Mucosa of stomach (tissue), 1 donor: Measurements from ENCODE around the gene LCOR.
A peak's percentile ranks its signal among the peaks of the same experiment; 100 is the strongest.
"Not testable (repeated sequence)": the region's sequence is repeated elsewhere in the genome, so short reads cannot be mapped to it uniquely, and the experiment has no call there.

Experiments used
- H3K27me3 ChIP-seq: one replicate; pipeline ENCODE4 v1.7.0; 2013; ENCODE audit warnings: mild to moderate bottlenecking, low read length; ENCODE audit not compliant: control insufficient read depth, insufficient read depth
- H3K36me3 ChIP-seq: one replicate; pipeline ENCODE4 v1.7.0; 2013; ENCODE audit warnings: low read length; ENCODE audit not compliant: control insufficient read depth, insufficient read depth
- H3K4me1 ChIP-seq: one replicate; pipeline ENCODE4 v1.7.0; 2013; ENCODE audit warnings: mild to moderate bottlenecking, low read length; ENCODE audit not compliant: control insufficient read depth, insufficient read depth
- H3K4me3 ChIP-seq: one replicate; pipeline ENCODE4 v1.7.0; 2013; ENCODE audit warnings: low read length
- H3K9ac ChIP-seq: one replicate; pipeline ENCODE4 v1.7.0; 2013; ENCODE audit warnings: mild to moderate bottlenecking, low read length, moderate library complexity
- H3K9me3 ChIP-seq: one replicate; pipeline ENCODE4 v1.7.0; 2013; ENCODE audit warnings: mild to moderate bottlenecking, low read length, moderate library complexity; ENCODE audit not compliant: control insufficient read depth
- donor health status: Pancreatic carcinoma.

The LCOR gene

DNA sequence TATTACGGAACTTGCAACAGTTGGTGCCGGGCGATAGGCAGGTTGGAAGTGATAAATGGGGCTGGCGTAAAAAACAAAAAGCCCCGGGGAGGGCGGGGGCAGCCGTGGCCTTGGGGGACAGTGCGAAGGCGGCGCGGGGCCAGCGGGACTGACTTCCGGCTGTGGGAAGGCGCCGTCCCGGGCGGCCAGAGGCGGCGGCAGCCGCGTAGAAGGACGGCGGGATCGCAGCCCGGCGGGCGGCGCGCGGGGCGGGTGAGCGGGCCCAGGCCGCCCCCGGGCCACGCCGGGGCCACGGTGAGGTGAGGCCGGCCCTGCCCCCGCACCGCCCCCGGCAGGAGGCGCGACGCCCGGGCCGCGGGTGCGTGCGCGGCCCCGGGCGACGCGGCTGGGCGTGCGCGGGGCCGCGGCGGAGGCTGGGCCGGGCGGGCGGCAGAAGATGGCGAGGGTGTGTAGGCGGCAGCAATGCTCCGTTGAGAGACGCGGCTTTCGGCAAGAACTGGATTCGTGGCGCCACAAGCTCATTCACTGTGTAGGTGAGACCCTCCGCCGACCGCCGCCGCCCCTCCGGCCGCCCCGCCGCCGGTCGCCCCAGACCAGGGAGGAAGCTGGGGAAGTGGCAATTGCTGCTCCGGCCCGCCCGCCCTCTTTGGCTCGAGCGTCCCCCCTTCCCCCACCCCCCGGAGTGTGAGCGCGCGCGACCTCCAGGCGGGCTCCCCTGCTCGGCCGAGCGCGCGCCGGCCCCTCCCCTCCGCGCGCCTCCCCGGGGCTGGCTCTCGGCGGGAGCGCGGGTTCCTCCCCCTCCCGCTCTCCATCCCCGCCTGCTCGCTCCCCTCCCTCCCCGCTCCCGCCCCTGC is at the start of gene LCOR:
Gene LCOR, plus strand, starts transcription at position 432 of the 854 bp plus-strand sequence. CDS start 116,760 bp downstream, outside the sequence.
- Histone ChIP-seq H3K9ac (peak within 1 kb of the TSS; percentile 78), H3K36me3 (no peaks in the 10 kb centered on the region), H3K9me3 (no peaks in the 10 kb centered on the region), H3K4me1 (peaks cover 7% of the 10 kb centered on the region), H3K4me3 (peak within 1 kb of the TSS; percentile 35), H3K27me3 (no peaks in the 10 kb centered on the region)

DNA sequence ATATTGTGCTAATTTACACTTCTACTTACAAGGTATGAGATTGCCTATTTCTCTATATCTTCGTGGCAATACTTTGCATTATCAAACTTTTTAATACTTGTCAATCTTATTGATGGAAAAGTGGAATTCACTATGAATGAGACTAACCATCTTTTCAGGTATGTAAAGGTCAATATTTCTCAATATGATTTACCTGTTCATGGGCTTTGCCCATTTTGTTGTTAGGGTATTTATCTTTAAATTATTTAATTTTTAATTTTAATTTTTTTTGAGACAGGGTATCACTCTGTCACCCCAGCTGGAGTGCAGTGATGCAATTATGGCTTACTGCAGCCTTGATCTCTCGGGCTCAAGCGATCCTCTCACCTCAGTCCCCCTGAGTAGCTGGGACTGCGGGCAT is 47.8 kb upstream of the LCOR start:
- H3K36me3 ChIP-seq = no peaks in the 10 kb centered on the region
- no peaks in the 10 kb centered on the region for H3K9me3 ChIP-seq
- no peaks in the 10 kb centered on the region for H3K4me1 ChIP-seq
- no peaks in the 10 kb centered on the region for H3K27me3 ChIP-seq
- H3K4me3 ChIP-seq = no peak overlapping the region
- H3K9ac ChIP-seq = no peak overlapping the region

- Histone ChIP-seq H3K4me3 (no peak overlapping the region), H3K4me1 (peaks cover under 1% of the 10 kb centered on the region), H3K36me3 (no peaks in the 10 kb centered on the region), H3K27me3 (no peaks in the 10 kb centered on the region), H3K9me3 (no peaks in the 10 kb centered on the region), H3K9ac (no peak overlapping the region)
Measured at GRCh38 chr10:96789571-96790108, 42.5 kb upstream of the LCOR start.

GRCh38 chr10:96791902-96792301 is 40.2 kb upstream of the LCOR start:
- no peak overlapping the region for H3K9ac ChIP-seq
- peaks cover 5% of the 10 kb centered on the region for H3K4me1 ChIP-seq
- no peaks in the 10 kb centered on the region for H3K9me3 ChIP-seq
- no peaks in the 10 kb centered on the region for H3K27me3 ChIP-seq
- no peak overlapping the region for H3K4me3 ChIP-seq
- H3K36me3 ChIP-seq = no peaks in the 10 kb centered on the region

DNA sequence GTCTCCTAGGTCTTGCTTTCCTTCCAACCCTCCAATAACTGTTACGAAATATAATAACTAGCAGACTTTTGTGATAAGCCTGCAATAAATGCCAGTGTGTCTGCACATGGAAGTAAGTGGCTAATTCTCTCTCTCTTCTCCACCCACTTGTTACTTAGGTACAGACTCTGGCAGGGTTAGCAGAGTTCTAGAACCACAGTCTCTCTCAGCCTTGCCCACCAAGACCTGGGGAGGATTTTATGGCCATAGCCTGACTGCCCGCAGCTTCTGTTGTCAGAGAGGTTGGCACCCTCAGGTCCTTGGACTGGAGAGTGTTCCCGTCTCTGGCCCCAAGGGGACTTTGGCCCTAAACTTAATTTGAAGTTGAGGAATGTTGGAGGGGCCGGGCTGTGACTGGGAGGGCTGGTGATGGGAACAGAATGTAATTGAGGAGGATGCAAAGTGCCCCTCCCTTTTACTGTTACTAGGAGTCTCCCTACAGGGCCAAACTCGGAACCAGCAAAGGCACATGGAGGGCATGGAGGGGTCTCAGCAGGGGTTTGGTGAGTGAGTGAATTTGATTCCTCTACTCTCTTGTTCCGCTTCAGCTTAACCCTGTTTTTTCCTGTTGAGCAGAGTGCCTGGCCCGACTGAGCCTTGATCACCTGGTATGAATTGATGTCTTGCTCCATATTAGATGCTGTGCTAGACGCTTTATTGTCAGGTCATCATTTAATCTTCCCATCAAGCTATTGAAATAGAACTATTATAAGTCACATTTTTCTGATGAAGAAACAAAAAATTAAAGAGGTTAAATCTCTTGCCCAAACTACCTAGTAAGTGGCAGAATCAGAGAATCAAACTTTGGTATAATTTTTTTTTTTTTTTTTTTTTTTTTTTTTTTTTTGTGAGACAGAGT is 37.0 kb upstream of the LCOR start:
- H3K9ac ChIP-seq = no peak overlapping the region
- peaks cover 5% of the 10 kb centered on the region for H3K4me1 ChIP-seq
- H3K36me3 ChIP-seq = no peaks in the 10 kb centered on the region
- no peak overlapping the region for H3K4me3 ChIP-seq
- H3K9me3 ChIP-seq = no peaks in the 10 kb centered on the region
- no peaks in the 10 kb centered on the region for H3K27me3 ChIP-seq

DNA sequence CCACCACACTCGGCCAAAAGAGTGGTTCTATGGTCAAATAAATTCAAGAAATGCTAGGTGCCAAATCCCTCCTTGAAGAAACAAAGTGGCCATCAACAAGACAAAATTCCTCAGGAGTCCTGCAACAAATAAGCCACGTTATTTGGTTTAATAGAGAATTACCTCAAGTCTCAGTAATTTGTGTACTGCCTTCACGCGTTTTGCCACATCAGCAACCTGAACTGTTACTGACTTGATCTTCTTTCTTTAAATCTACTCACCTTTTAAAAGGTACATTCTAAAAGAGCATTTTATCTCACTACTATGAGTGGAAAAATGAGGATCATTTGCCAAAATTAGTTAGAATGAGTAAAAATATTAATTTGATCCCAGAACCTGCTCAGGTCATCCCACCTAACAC is 34.6 kb upstream of the LCOR start:
- Histone ChIP-seq H3K4me3 (no peak overlapping the region), H3K9ac (no peak overlapping the region), H3K36me3 (no peaks in the 10 kb centered on the region), H3K4me1 (peaks cover 5% of the 10 kb centered on the region), H3K9me3 (no peaks in the 10 kb centered on the region), H3K27me3 (no peaks in the 10 kb centered on the region)

DNA sequence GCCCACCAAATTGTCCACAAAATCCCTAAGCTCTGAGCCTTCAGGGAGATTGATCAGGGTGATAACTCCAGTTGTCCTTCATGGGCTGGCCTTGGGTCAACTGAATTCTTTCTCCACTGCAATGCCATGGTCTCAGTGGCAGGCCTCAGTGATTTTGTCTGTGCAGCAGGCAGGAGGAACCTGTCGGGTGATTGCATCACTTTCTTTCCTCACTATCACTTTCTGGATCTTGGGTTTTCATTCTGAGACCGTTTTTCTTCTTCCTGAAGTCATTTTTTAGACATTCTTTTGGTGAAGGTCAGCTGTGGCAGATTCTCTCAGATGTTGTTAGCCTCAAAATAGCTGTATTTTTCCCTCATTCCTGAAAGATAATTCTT is 28.8 kb upstream of the LCOR start:
- Histone ChIP-seq H3K4me1 (no peaks in the 10 kb centered on the region), H3K36me3 (no peaks in the 10 kb centered on the region), H3K27me3 (no peaks in the 10 kb centered on the region), H3K4me3 (no peak overlapping the region), H3K9ac (no peak overlapping the region), H3K9me3 (no peaks in the 10 kb centered on the region)

DNA sequence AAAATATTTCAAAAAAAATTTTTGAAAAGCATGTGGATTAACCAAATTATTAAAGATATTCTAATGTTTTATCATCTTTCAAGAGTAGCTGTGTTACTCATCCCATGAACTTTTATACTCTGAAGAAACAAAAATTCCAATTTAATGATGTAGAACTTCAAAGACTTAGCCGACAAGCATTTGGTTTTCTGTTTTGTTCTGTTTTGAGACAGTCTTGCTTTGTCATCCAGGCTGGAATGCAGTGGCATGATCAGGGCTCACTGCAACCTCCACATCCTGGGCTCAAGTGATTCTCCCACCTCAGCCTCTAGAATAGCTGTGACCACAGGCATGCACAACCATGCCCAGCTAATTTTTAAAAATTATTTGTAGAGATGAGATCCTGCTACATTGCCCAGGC is 17.8 kb upstream of the LCOR start:
- no peak overlapping the region for H3K4me3 ChIP-seq
- no peaks in the 10 kb centered on the region for H3K27me3 ChIP-seq
- no peaks in the 10 kb centered on the region for H3K4me1 ChIP-seq
- H3K36me3 ChIP-seq = no peaks in the 10 kb centered on the region
- H3K9ac ChIP-seq = no peak overlapping the region
- no peaks in the 10 kb centered on the region for H3K9me3 ChIP-seq

- H3K4me3 ChIP-seq, H3K27me3 ChIP-seq, H3K9ac ChIP-seq, H3K9me3 ChIP-seq, H3K36me3 ChIP-seq, H3K4me1 ChIP-seq: not testable (repeated sequence)
Measured at GRCh38 chr10:96818971-96819370, 13.1 kb upstream of the LCOR start.

- no peaks in the 10 kb centered on the region for H3K27me3 ChIP-seq
- no peaks in the 10 kb centered on the region for H3K9me3 ChIP-seq
- H3K9ac ChIP-seq = no peak overlapping the region
- H3K4me1 ChIP-seq = no peaks in the 10 kb centered on the region
- H3K4me3 ChIP-seq = no peak overlapping the region
- H3K36me3 ChIP-seq = no peaks in the 10 kb centered on the region
Measured at GRCh38 chr10:96820765-96821164, 11.3 kb upstream of the LCOR start.

DNA sequence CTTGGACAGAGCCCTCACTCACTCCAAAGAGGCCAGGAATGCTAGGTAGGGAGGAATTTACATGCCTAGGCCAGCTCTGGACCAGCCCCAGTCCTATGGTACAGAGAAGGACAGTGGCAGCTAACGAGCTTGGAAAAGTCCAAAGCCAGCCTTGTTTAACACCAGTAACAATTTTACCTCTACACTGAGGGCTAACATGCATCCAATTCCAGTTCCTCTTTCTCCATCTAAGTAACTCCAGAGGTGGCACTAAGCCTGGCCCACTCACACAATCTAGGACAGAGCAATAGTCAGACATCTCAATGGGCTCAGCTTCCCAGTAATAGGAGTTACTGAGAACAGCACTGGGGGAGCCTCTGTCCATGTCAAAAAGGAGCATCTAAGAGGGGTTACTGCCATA is 5.7 kb upstream of the LCOR start:
- no peak overlapping the region for H3K4me3 ChIP-seq
- H3K36me3 ChIP-seq = no peaks in the 10 kb centered on the region
- no peaks in the 10 kb centered on the region for H3K9me3 ChIP-seq
- H3K27me3 ChIP-seq = no peaks in the 10 kb centered on the region
- H3K9ac ChIP-seq = no peak overlapping the region
- no peaks in the 10 kb centered on the region for H3K4me1 ChIP-seq

DNA sequence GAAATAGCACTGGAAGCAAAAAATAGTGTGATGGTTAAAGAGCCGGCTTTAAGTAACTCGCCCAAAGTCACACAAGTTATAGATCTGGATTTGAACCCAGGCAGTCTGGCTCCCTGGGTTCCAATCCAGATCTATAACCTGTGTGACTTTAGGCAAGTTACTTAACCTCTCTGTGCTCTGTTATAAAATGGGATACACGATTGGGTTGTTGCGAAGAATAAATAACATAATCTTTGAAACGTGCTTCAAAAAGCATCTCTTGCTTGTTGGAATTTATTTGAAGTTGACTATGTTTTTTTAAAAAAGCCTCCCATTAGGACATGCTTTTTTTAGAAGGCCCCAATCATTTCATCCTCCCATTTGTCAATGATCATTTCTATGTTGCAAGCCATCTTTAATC is 3.5 kb upstream of the LCOR start:
- Histone ChIP-seq H3K4me3 (no peak overlapping the region), H3K4me1 (no peaks in the 10 kb centered on the region), H3K36me3 (no peaks in the 10 kb centered on the region), H3K9ac (no peak overlapping the region), H3K9me3 (no peaks in the 10 kb centered on the region), H3K27me3 (no peaks in the 10 kb centered on the region)
